Measurements from ENCODE around the gene HOXD12.
A peak's percentile ranks its signal among the peaks of the same experiment; 100 is the strongest.

Gene HOXD12

DNA sequence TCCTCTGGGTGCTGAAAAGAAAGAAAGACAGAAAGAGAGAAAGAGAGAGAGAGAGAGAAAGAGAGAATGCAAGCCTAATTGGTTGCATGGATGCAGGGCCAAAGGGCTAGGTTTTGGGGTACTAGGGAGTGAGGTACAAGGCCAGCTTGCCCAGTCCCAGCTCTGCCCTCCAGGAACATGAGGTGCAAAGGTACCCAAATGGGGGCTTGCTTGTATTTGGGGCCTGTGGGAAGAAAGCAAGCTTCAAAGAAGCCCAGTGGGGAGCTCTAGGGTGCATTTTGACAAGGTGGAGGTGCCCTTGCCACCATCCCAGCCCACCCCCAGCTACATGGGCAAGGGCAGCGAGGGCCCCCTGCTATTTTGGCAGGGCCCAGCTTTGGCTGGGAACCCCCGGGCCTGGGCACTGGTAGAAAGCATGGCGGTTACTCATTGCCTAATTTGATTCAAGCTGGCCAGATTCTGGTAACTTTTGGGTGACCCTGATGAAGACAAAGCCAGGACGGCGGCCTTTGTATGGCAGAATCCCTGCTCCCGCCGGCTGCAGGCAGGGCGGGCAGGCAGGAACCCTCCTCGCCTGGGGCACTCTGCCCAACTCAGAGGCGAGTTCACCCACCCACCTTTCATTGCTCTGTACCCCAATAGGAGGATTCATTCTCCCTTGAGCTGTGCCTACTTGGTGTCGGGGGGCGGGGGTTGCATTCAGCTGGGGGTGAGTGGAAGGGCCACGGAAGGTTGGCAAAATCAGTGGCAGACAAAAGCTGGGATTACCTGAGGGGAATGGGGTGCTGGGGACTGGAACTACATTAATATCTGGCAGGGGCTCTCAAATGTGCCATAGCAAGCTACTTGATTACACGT is 51.2 kb downstream of the HOXD12 start:
- no peak for DNase-seq
- in situ Hi-C loops (cut with HindIII; ENCODE audit: low pct_ligation_motif_present, low pct_unique_long_range_greater_than_20kb, low sequenced_read_pairs): no loop called here

DNA sequence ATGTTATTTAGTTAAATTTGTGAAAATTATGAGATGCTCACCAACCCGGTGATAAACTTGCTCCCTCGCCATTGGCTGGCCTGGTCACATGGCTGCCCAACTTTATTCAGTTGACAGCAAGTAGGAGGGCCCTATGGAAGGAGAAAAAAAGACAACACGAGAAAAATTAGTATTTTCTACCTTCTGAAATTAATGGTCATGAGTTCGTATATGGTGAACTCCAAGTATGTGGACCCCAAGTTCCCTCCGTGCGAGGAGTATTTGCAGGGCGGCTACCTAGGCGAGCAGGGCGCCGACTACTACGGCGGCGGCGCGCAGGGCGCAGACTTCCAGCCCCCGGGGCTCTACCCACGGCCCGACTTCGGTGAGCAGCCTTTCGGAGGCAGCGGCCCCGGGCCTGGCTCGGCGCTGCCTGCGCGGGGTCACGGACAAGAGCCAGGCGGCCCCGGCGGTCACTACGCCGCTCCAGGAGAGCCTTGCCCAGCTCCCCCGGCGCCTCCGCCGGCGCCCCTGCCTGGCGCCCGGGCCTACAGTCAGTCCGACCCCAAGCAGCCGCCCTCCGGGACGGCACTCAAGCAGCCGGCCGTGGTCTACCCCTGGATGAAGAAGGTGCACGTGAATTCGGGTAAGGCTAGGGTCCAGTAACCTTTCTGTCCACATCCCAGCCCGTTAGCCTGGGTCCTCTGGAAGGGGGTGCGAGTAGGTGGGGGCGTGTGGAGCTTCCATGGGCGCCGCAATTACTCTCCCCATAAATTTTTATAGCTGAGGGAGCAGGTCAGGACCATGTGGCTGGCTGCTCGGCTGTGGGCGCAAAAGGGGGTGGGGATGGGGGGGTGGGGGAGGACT is 52.1 kb downstream of the HOXD12 start, which contains the start of gene HOXD4:
Gene HOXD4, plus strand, starts transcription at position 109 of the 846 bp plus-strand sequence. Its CDS starts 84 bp downstream, at position 193.
- DNase-seq: peak; percentile 68
- in situ Hi-C loops (cut with HindIII; ENCODE audit: low pct_ligation_motif_present, low pct_unique_long_range_greater_than_20kb, low sequenced_read_pairs): no loop called here
